PC-3 (cell line): ENCODE data around the gene DOK3. TPM values are rescaled to one million over a fixed set of nuclear protein-coding genes. Genes with fewer than 3 reads are reported as not detected.

Experiments used
- ATAC-seq: fragments of 200-7000 bp; cut with Tn5 transposase; 2 replicates; pipeline ENCODE4 v1.9.1; 2020; ENCODE audit warnings: mild to moderate bottlenecking, moderate library complexity
- BruUV-seq: library from RNA; stranded (reverse); fragments of 400-500 nt; replicated peaks from 2 replicates; lab custom pipeline; 2021; lab: Mats Ljungman, UMichigan
- CTCF ChIA-PET: fragments of 300-600 bp; sonication (Branson Sonifier 250); formaldehyde crosslinking; loops from one replicate; lab custom pipeline; 2022; ENCODE audit warnings: antibody characterized with exemption; lab: Charles Lee
- POLR2A ChIA-PET: fragments of 300-600 bp; sonication (Branson Sonifier 250); formaldehyde crosslinking; loops from one replicate; lab custom pipeline; 2022; ENCODE audit warnings: antibody characterized with exemption; ENCODE audit not compliant: unreplicated experiment; lab: Charles Lee
- DNase-seq: peaks from one replicate; pipeline ENCODE4 v3.0.0-alpha.2; 2015
- H2AFZ ChIP-seq: fragments of 300-600 bp; sonication (generic); 2 replicates; pipeline ENCODE4 v1.6.0; 2016; ENCODE audit warnings: antibody characterized with exemption, low read length
- H3F3A ChIP-seq: fragments of 300-600 bp; sonication (generic); one replicate; pipeline ENCODE4 v1.6.0; 2017; ENCODE audit warnings: antibody characterized with exemption, low read length, control low read depth, mild to moderate bottlenecking; ENCODE audit not compliant: unreplicated experiment
- H3K27ac ChIP-seq: fragments of 300-600 bp; sonication (generic); 2 replicates; pipeline ENCODE4 v1.5.1; 2016; ENCODE audit warnings: mild to moderate bottlenecking, low read length
- H3K27me3 ChIP-seq: fragments of 300-600 bp; sonication (generic); 2 replicates; pipeline ENCODE4 v1.6.1; 2016; ENCODE audit warnings: low read length, mixed read lengths
- H3K36me3 ChIP-seq: fragments of 300-600 bp; sonication (generic); 2 replicates; pipeline ENCODE4 v1.6.1; 2016; ENCODE audit warnings: low read depth, mixed run types, low read length, mixed read lengths
- H3K4me1 ChIP-seq: fragments of 300-600 bp; sonication (generic); 2 replicates; pipeline ENCODE4 v1.5.1; 2016; ENCODE audit warnings: low read length; ENCODE audit not compliant: insufficient read depth
- H3K4me2 ChIP-seq: fragments of 300-600 bp; sonication (generic); 2 replicates; pipeline ENCODE4 v1.6.0; 2016; ENCODE audit warnings: low read length
- H3K4me3 ChIP-seq: fragments of 300-600 bp; sonication (generic); 2 replicates; pipeline ENCODE4 v1.5.1; 2016; ENCODE audit warnings: mild to moderate bottlenecking, low read length, mixed read lengths
- H3K79me2 ChIP-seq: fragments of 300-600 bp; sonication (generic); 2 replicates; pipeline ENCODE4 v1.6.1; 2017; ENCODE audit warnings: low read length, mixed read lengths
- H3K9ac ChIP-seq: fragments of 300-600 bp; sonication (generic); 2 replicates; pipeline ENCODE4 v1.6.0; 2016; ENCODE audit warnings: mild to moderate bottlenecking, low read length
- H3K9me2 ChIP-seq: fragments of 300-600 bp; sonication (generic); replicated peaks from 2 replicates; pipeline ENCODE4 v1.6.1; 2016; ENCODE audit warnings: mixed run types, low read length, mixed read lengths
- H3K9me3 ChIP-seq: fragments of 300-600 bp; sonication (generic); 2 replicates; pipeline ENCODE4 v1.6.1; 2016; ENCODE audit warnings: low read length, mixed read lengths
- H4K20me1 ChIP-seq: fragments of 300-600 bp; sonication (generic); 2 replicates; pipeline ENCODE4 v1.6.1; 2016; ENCODE audit warnings: low read length, mixed read lengths
- EZH2 ChIP-seq: fragments of 300-600 bp; sonication (generic); IDR thresholded peaks from one replicate; pipeline ENCODE4 v1.6.1; 2017; ENCODE audit warnings: antibody characterized with exemption, mild to moderate bottlenecking, low read length; ENCODE audit not compliant: unreplicated experiment
- EZH2phosphoT487 ChIP-seq: fragments of 300-600 bp; sonication (generic); IDR thresholded peaks from 2 replicates; pipeline ENCODE4 v1.6.1; 2018; ENCODE audit warnings: mild to moderate bottlenecking, antibody characterized with exemption, low read length, borderline replicate concordance
- intact Hi-C: fragments of 100-400 bp; cut with micrococcal nuclease; formaldehyde crosslinking; loops from 2 replicates; pipeline ENCODE4 v1.9.0; 2023
- total RNA-seq: library from RNA; depleted of rRNA; stranded (reverse); fragments of >200 nt; gene quantifications from 2 replicates; pipeline ENCODE4 v1.2.3, GENCODE V29; 2014
- TF ChIP-seq, protein P1 (sequence below): fragments of 300-600 bp; sonication (generic); conservative IDR thresholded peaks from 2 replicates; pipeline ENCODE4 v1.5.1; 2017; ENCODE audit warnings: antibody characterized with exemption, low read depth, mild to moderate bottlenecking, low read length

Gene DOK3
- total RNA-seq, 1 experiment from 2014 or later: 6.2 TPM

DNA sequence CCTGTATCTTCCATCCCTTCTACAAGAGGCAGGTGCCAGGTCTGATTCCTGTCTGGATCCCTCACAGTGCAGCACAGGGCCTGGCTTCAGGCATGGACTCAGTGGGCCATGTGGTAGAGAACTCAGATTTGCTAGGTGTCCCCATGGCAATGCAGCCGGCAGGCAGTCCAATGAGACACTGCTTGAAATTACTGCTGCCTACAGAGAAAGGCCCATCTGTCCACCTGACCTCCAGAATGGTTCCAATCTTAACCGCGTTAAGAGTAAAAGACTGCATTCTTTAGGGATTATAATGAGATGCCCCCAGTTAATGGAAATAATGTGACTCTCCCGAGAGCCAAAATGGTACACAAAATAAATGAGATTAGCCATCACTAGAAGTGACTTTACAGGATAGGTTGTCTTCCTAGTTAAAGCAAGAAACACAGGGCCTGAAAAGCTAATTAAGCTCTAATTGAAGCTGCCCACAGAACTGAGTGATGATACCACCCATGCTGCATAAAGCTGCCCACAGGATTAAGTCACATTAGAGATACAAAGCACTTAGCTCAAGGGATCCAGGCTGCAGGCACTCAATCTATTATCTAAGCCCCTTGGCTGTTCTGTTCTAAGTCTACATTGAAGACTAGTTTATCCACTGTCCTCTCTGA, 33.3 kb upstream of the DOK3 start:
- ATAC-seq (no peak), DNase-seq (no peak)
- Histone ChIP-seq H3K36me3 (peaks cover 13% of the 10 kb centered on the region; the same call in 1 of the 2 replicates), H3K27ac (no peak overlapping the region), H3K9me3 (no peaks in the 10 kb centered on the region), H3K4me1 (peaks cover 25% of the 10 kb centered on the region), H3K27me3 (no peaks in the 10 kb centered on the region), H3K4me2 (no peak overlapping the region), H4K20me1 (peaks cover 16% of the 10 kb centered on the region), H3K9me2 (no peaks in the 10 kb centered on the region), H3K9ac (no peak overlapping the region), H3K4me3 (no peak overlapping the region), H3K79me2 (peaks cover 64% of the 10 kb centered on the region), H2AFZ (no peak overlapping the region), H3F3A (peaks cover 20% of the 10 kb centered on the region)
- intact Hi-C loops: no loop called here
- BruUV-seq: no TSS peak
- TF ChIP-seq EZH2phosphoT487: no peak
- TF ChIP-seq, protein P1, sequence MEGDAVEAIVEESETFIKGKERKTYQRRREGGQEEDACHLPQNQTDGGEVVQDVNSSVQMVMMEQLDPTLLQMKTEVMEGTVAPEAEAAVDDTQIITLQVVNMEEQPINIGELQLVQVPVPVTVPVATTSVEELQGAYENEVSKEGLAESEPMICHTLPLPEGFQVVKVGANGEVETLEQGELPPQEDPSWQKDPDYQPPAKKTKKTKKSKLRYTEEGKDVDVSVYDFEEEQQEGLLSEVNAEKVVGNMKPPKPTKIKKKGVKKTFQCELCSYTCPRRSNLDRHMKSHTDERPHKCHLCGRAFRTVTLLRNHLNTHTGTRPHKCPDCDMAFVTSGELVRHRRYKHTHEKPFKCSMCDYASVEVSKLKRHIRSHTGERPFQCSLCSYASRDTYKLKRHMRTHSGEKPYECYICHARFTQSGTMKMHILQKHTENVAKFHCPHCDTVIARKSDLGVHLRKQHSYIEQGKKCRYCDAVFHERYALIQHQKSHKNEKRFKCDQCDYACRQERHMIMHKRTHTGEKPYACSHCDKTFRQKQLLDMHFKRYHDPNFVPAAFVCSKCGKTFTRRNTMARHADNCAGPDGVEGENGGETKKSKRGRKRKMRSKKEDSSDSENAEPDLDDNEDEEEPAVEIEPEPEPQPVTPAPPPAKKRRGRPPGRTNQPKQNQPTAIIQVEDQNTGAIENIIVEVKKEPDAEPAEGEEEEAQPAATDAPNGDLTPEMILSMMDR: no peak
- POLR2A ChIA-PET: no interaction called here
- CTCF ChIA-PET: no interaction called here

DNA sequence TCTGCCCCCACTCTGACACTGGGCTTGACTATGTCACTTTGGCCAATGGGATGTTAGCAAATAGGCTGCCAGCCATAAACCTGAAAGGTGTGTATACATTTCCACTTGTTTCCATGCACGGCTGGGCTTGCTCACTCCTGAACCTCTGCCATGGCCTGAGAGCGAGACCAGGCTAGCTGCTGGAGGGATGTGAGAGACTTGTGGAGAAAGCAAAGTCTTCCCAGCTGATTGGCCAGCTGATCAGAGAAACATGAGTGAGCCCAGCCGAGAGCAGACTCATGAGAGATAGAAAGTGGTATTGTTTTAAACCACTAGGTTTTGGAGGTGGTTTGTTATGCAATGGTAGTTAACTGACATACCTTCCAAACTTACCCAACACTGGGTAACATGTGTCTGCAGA, 30.8 kb upstream of the DOK3 start:
- Histone ChIP-seq H3K36me3 (peaks cover 26% of the 10 kb centered on the region), H3K79me2 (peaks cover 53% of the 10 kb centered on the region), H3K27me3 (no peaks in the 10 kb centered on the region), H3F3A (peaks cover 5% of the 10 kb centered on the region), H3K4me1 (peaks cover 13% of the 10 kb centered on the region), H3K9ac (no peak overlapping the region), H3K9me3 (no peaks in the 10 kb centered on the region), H3K9me2 (no peaks in the 10 kb centered on the region), H3K4me2 (no peak overlapping the region), H3K27ac (no peak overlapping the region), H2AFZ (no peak overlapping the region), H4K20me1 (peaks cover 5% of the 10 kb centered on the region; the same call in 1 of the 2 replicates), H3K4me3 (no peak overlapping the region)
- ChIA-PET POLR2A (no interaction called here), CTCF (no interaction called here)
- ATAC-seq: no peak
- no peak for TF ChIP-seq EZH2
- TF ChIP-seq, protein P1: no peak
- no peak for TF ChIP-seq EZH2phosphoT487
- no peak for DNase-seq
- BruUV-seq: no TSS peak
- intact Hi-C loops: no loop called here

DNA sequence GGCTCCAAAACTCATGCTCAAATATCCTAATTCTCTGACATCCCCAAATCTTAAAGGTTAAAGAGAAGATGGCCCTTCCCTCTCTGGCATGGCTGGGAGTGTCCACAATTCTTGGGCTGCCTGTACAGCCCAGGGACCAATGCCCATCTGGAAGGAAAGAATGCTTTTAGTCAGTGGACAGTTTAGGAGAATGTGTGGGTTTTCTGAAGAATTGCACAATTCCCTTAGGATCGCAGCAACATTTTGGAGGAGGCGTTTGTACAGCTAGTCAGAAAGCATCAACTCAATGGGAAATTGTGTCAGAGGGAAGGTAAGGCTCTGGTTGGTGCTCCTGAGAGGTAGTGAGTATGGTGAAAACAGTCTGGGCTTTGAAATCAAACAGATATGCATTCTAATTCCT, 29.8 kb upstream of the DOK3 start:
- no peak overlapping the region for H3K4me3 ChIP-seq
- ChIA-PET CTCF (no interaction called here), POLR2A (no interaction called here)
- TF ChIP-seq EZH2 (no peak), EZH2phosphoT487 (no peak)
- TF ChIP-seq, protein P1: no peak
- no peaks in the 10 kb centered on the region for H3K27me3 ChIP-seq
- H4K20me1 ChIP-seq: 0 out of 2 replicates have a peak, but pooled peaks cover 3% of the 10 kb centered on the region
- ATAC-seq: no peak
- H2AFZ ChIP-seq: no peak overlapping the region
- H3K9me3 ChIP-seq: no peaks in the 10 kb centered on the region
- no peaks in the 10 kb centered on the region for H3K9me2 ChIP-seq
- peaks cover 4% of the 10 kb centered on the region for H3F3A ChIP-seq
- H3K27ac ChIP-seq: no peak overlapping the region
- peaks cover 30% of the 10 kb centered on the region for H3K36me3 ChIP-seq
- no TSS peak for BruUV-seq
- peaks cover 43% of the 10 kb centered on the region for H3K79me2 ChIP-seq
- intact Hi-C loops: no loop called here
- DNase-seq: no peak
- no peak overlapping the region for H3K9ac ChIP-seq
- H3K4me1 ChIP-seq: peaks cover 12% of the 10 kb centered on the region
- no peak overlapping the region for H3K4me2 ChIP-seq
